HG03520 (cell line): ENCODE results near the gene RAB5IF.
"Not testable (repeated sequence)": the region's sequence is repeated elsewhere in the genome, so short reads cannot be mapped to it uniquely, and the experiment has no call there.

Source experiments
- ATAC-seq: cut with Tn5 transposase; IDR thresholded peaks from one replicate; pipeline ENCODE4 v1.9.1; 2021; ENCODE audit warnings: mild to moderate bottlenecking, moderate library complexity; ENCODE audit not compliant: unreplicated experiment

The RAB5IF gene

DNA sequence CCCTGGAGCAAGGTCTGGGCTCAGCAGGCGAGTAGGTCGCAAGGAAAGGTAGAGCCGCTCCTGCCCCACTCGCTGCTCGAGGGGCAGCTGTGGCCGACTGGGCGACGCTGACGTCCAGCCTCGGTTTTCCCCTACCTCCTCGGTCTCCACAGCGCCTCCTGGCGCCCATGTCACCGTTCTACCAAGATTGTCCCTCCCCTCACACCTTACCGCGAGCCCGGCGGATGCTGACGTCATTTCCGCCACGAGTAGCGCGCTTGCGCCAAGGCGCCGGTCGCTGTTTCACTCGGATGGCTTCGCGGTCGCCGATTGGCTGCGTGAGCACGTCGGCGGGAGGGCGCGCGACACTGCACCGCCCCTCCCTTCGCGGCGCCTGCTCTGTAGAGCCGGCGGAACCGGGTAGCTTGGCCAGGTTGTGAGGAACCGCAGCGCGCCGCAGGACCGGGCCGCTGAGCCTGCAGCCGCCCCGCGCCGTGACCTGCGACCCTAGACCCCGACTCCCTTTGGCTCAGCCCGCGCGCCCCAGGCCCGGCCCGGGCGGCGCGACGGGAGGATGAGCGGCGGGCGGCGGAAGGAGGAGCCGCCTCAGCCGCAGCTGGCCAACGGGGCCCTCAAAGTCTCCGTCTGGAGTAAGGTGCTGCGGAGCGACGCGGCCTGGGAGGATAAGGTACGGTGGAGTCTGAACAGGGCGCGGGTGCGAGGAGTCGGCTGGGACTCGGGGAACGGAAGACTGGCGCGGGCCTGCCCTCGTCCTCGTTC lies at the start of gene RAB5IF:
TSS of gene RAB5IF (plus strand) at position 381 of the 759 bp plus-strand sequence. CDS start at position 554, 173 bp downstream.
- ATAC-seq, result peak; percentile 79

DNA sequence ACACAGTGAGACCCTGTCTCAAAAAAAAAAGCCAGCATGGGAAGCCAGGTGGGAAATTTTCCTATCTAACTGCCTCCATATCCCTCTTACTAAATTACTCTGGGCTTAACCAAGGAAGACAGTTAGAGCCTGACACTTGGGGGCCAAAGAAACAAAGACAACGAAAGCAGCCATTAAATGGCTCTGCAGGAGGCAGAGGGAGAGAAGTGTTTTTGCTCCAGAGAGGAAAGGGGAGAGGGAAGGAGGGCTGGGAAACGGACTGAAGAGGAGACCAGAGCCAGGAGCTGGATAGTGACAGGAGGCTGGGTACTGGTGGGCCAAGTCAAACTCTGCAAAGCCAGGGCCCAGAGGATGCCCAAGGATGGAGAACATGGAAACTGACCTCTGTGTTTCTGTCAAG lies 42.9 kb upstream of the RAB5IF start:
- no peak for ATAC-seq

DNA sequence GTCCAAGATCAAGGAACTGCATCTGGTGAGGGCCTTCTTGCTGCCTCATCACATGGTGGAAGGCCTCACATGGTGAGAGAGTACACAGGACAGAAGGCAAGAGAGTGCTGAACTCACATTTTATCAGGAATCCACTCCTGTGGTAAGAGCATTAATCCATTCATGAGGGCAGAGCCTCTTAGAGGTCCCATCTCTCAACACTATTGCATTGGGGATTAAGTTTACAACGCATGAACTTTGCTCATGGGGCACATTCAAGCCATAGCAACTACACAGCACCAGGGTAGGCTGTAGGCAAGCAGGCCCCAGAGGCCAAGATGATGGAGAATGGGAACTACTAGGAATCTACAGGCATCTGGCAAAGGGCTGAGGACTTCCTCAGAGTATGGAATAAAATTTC lies 42.2 kb upstream of the RAB5IF start:
- ATAC-seq, result no peak

DNA sequence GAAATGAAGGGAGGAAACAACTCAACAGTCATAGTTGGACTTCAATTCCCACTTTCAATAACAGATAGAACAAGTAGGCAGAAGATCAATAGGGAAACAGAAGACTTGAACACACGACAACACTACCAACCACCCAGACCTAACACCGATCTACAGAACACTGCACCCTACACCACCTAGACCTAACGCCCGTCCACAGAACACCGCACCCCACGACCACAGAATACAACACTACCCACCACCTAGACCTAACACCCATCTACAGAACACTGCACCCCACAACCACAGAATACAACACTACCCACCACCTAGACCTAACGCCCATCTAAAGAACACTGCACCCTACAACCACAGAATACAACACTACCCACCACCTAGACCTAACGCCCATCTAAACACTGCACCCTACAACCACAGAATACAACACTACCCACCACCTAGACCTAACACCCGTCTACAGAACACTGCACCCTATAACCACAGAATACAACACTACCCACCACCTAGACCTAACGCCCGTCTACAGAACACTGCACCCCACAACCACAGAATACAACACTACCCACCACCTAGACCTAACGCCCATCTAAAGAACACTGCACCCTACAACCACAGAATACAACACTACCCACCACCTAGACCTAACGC lies 41.4 kb upstream of the RAB5IF start:
- ATAC-seq, result not testable (repeated sequence)

DNA sequence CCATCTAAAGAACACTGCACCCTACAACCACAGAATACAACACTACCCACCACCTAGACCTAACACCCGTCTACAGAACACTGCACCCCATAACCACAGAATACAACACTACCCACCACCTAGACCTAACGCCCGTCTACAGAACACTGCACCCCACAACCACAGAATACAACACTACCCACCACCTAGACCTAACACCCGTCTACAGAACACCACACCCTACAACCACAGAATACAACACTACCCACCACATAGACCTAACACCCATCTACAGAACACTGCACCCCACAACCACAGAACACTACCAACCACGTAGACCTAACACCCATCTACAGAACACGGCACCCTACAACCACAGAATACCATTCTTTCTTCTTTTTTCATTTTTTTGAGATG lies 40.9 kb upstream of the RAB5IF start:
- not testable (repeated sequence) for ATAC-seq

DNA sequence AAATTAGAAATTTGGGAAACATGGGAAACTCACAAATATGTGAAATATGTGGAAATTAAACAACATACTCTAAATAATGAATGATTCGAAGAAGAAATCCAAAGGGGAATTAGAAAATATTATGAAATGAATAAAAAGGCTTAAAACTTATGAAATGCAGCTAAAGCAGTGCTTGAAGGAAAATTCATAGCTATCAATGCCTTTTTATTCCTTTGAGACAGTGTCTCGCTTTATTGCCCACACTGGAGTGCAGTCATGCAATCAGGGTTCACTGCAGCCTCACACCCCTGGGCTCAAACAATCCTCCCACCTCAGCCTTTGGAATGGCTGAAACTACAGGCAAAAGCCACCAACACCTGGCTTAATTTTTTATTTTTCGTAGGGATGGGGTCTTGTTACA lies 40.1 kb upstream of the RAB5IF start:
- no peak for ATAC-seq

DNA sequence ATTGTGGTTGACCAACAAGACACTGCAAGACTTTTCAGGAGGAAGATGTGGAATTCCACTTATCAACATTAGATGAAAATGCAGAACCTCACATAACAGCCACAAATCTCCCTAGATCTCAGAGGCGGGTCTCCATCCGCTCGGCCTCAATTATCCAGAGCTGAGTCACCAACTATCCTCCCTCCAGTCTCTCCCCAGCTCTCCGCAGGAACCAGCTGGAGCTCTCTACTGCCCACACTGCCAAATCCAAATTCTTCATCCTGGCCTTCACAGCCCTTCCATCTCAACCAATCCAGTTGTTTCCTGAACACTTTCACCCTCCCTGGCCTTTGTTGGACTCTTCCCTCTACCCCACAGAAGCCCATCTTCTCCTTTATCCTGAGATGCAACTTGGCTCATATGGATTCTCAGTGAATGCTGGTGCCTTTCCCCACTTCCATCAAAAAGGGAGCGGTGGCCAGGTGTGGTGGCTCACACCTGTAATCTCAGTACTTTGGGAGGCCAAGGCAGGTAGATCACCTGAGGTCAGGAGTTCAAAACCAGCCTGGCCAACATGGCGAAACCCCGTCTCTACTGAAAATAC lies 35.6 kb upstream of the RAB5IF start:
- no peak for ATAC-seq

- no peak for ATAC-seq
Observed at GRCh38 chr20:36571564-36572504, 33.7 kb upstream of the RAB5IF start.

DNA sequence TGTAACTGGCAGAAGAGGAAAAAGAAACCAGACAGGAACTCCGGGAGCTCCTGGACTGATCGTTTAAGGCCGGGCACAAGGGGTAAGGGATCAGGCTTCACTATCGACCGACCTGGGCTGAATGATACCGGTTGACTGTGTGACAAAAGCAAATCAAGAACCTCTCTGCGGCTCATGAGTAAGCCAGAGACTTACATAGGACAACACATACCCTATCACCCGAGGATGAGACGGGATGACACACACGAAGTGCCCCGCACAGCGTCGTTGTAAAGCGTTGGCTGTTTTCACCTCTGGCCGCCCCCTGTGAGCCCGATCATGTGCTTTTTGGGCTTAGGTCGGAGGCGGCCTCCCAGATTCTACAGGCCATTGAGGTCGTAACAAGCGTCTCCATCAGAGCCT lies 32.9 kb upstream of the RAB5IF start:
- ATAC-seq, result no peak

DNA sequence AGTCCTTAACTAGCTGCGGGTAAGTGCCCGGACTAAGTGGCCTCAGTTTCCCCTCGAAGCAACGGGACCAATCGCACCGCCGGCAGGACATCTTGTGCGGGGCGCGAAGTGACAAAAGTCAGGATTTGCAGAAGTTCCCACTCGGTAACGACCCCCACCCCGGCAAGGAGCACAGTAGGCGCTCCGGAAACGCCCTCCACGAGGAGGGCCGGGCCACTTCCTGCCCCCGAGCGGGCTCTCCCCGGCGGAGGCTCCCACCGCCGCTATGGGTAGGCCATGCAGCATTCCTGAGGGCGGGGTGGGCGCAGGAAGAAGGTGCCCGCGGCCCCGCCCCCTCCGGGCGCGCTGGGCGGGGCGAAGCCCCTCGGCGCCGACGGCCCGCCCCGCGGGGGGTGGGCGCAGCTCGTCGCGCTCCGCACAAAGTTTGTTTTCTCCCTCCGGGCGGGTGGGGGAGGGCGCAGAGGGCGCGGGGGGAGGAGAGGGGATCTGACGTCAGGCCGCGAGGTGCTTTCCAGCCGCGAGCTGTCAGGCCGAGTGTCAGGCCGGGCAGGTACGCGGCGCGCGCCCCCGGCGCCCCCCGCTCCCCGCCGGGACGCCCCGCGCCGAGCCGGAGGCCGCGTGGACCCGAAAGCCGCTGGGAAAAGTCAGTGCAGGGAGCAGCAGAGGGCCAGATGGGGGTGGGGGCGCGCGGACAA lies 32.3 kb upstream of the RAB5IF start, which contains the start of gene TGIF2:
TSS of gene TGIF2 (plus strand) at position 495 of the 695 bp plus-strand sequence. CDS start 5,178 bp downstream, outside the sequence.
- peak; percentile 55 for ATAC-seq

GRCh38 chr20:36573798-36574365 lies 31.7 kb upstream of the RAB5IF start:
- no peak for ATAC-seq

GRCh38 chr20:36574366-36575135 lies 31.0 kb upstream of the RAB5IF start:
- ATAC-seq, result no peak

GRCh38 chr20:36576081-36576445 lies 29.5 kb upstream of the RAB5IF start:
- no peak for ATAC-seq

DNA sequence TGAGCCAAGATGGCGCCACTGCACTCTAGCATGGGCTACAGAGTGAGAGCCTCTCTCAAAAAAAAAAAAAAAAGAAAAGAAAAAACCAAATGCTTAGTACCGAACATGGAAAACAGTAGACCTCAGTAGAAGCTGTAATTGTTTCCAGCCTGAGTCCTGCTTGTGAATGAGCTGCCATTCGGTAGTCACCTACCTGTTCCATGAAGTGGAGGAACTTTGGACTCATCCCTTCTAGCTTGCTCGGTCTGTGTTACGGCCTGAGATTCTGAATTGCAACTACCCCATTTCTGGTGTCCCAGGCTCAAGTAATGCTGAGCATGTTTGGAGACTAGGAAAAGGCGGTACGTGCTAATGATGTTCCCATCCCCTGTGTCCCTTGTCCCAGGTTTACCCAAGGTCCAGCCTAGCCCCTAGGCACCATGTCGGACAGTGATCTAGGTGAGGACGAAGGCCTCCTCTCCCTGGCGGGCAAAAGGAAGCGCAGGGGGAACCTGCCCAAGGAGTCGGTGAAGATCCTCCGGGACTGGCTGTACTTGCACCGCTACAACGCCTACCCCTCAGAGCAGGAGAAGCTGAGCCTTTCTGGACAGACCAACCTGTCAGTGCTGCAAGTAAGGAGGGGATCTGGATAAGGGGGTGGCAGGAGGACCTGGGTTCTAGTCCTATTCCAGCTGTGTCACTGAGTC lies 27.1 kb upstream of the RAB5IF start:
- no peak for ATAC-seq

DNA sequence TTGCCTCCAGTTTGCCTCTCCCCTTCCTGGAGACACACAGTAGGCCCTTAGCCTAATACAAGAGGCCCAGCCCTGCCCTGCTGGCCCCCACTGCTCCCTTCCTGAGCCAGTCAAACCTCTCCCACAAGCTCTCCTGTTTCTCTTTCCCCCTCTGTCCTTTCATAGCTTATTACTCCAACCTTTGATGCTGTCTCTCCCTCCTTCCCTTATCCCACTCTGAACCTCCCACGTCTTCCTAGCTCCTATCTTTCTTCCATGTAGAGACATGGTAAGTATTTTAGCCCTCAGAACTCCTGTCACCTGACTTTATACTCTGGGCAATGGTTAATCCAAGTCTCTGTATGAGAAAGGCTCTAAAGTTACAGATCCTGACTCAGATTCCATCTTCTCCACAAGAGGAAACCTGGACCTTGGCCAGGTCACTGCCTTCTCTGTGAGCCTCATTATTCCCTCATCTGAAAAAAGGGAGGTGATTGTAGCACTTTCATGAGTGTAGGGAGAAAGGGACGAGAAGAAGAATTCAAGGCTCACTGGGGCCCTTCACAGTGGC lies 25.5 kb upstream of the RAB5IF start:
- no peak for ATAC-seq

DNA sequence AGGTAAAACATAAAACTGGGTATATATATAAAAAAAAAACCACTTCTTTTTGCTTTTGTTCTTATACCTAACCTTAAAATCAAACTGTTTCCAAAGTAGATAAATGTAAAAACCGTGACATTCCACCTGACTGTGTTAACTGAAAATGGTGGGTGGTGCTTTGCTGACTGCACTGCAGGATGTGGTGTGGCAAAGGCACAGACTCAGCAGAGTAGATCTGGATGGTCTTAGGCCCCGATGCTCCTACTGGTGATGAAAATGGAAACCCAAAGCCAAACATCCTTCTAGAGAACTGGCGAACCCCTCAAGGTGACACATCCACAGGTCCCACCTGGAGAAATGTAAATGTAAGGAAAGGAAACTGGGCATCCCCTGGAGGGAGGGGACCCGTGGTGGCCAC lies 23.3 kb upstream of the RAB5IF start:
- no peak for ATAC-seq

GRCh38 chr20:36582821-36583220 lies 22.8 kb upstream of the RAB5IF start:
- no peak for ATAC-seq

DNA sequence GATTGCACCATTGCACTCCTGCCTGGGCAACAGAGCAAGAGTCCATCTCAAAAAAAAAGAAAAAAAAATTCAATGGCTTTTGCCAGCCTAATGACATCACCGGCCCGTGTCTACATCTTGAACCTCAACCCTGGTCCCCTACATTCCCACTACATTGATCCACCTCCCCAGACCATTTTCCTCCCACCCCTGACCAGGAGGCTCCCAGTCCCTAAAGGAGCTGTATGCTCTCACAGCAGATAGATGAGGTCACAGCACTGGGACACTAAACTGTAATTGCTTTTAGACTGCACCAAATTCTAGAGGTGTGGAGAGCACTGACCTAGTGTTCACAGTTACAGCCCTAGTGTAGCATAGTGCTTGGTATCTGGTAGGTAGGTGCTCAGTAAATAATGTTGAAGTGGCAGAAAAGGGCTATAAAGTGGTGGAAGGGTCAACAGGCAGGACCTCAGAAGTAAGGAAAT lies 21.5 kb upstream of the RAB5IF start:
- no peak for ATAC-seq
